SK-N-SH treated with all-trans-retinoic acid at 6 μM for 48 hours (cell line): Measurements from ENCODE around the gene EVC.

Experiments used
- ATAC-seq: fragments of 200-7000 bp; cut with Tn5 transposase; 3 replicates; pipeline ENCODE4 v1.9.1; 2020; ENCODE audit warnings: mild to moderate bottlenecking, moderate library complexity
- ARNTL ChIP-seq: fragments of 450-650 bp; formaldehyde crosslinking; IDR thresholded peaks from 2 replicates; pipeline ENCODE4 v1.5.0; 2020; ENCODE audit warnings: low read depth, mild to moderate bottlenecking, moderate library complexity, borderline replicate concordance
- BACH2 ChIP-seq: fragments of 250-450 bp; sonication (Bioruptor Pico); IDR thresholded peaks from 2 replicates; pipeline ENCODE4 v1.9.0; 2021; ENCODE audit warnings: mild to moderate bottlenecking, borderline replicate concordance
- CREB5 ChIP-seq: fragments of 250-450 bp; sonication (Bioruptor Pico); IDR thresholded peaks from 2 replicates; pipeline ENCODE4 v1.5.1; 2020; ENCODE audit warnings: low read depth, mild to moderate bottlenecking, moderate library complexity
- CSDC2 ChIP-seq: fragments of 250-450 bp; sonication (Bioruptor Pico); IDR thresholded peaks from 2 replicates; pipeline ENCODE4 v1.5.0; 2020; ENCODE audit warnings: mild to moderate bottlenecking, moderate library complexity
- CSRNP3 ChIP-seq: fragments of 250-450 bp; sonication (Bioruptor Pico); IDR thresholded peaks from 2 replicates; pipeline ENCODE4 v1.5.1; 2021; ENCODE audit warnings: mild to moderate bottlenecking, moderate library complexity
- ESRRG ChIP-seq: fragments of 250-450 bp; sonication (Bioruptor Pico); IDR thresholded peaks from 2 replicates; pipeline ENCODE4 v1.6.1; 2021; ENCODE audit warnings: mild to moderate bottlenecking
- GLIS3 ChIP-seq: fragments of 250-450 bp; sonication (Bioruptor Pico); IDR thresholded peaks from 2 replicates; pipeline ENCODE4 v1.5.0; 2020; ENCODE audit warnings: mild to moderate bottlenecking, moderate library complexity
- ISL1 ChIP-seq: fragments of 250-450 bp; sonication (Bioruptor Pico); IDR thresholded peaks from 2 replicates; pipeline ENCODE4 v2.1.2; 2022; ENCODE audit warnings: mild to moderate bottlenecking, moderate library complexity
- OSR1 ChIP-seq: fragments of 250-450 bp; sonication (Bioruptor Pico); IDR thresholded peaks from 2 replicates; pipeline ENCODE4 v1.8.0; 2022; ENCODE audit warnings: moderate library complexity, mild to moderate bottlenecking, inconsistent platforms
- PATZ1 ChIP-seq: fragments of 250-450 bp; sonication (Bioruptor Pico); IDR thresholded peaks from 2 replicates; pipeline ENCODE4 v1.8.0; 2020; ENCODE audit warnings: mild to moderate bottlenecking, moderate library complexity, borderline replicate concordance
- PPARA ChIP-seq: fragments of 250-450 bp; sonication (Bioruptor Pico); IDR thresholded peaks from 2 replicates; pipeline ENCODE4 v1.5.0; 2020; ENCODE audit warnings: mild to moderate bottlenecking, borderline replicate concordance
- RARB ChIP-seq: fragments of 250-450 bp; sonication (Bioruptor Pico); IDR thresholded peaks from 2 replicates; pipeline ENCODE4 v1.8.0; 2021; ENCODE audit warnings: mild to moderate bottlenecking, moderate library complexity
- TCF4 ChIP-seq: fragments of 250-450 bp; sonication (Bioruptor Pico); IDR thresholded peaks from 2 replicates; pipeline ENCODE4 v1.8.0; 2021; ENCODE audit warnings: mild to moderate bottlenecking, moderate library complexity, borderline replicate concordance
- TOX ChIP-seq: fragments of 250-450 bp; sonication (Bioruptor Pico); IDR thresholded peaks from 2 replicates; pipeline ENCODE4 v1.8.0; 2021; ENCODE audit warnings: mild to moderate bottlenecking, moderate library complexity, borderline replicate concordance
- TSHZ2 ChIP-seq: fragments of 250-450 bp; sonication (Bioruptor Pico); IDR thresholded peaks from 2 replicates; pipeline ENCODE4 v1.5.0; 2020; ENCODE audit warnings: mild to moderate bottlenecking, moderate library complexity
- ZC3H10 ChIP-seq: fragments of 250-450 bp; sonication (Bioruptor Pico); IDR thresholded peaks from 2 replicates; pipeline ENCODE4 v1.5.1; 2021; ENCODE audit warnings: mild to moderate bottlenecking, moderate library complexity
- ZFP3 ChIP-seq: fragments of 250-450 bp; sonication (Bioruptor Pico); IDR thresholded peaks from 2 replicates; pipeline ENCODE4 v1.5.0; 2020; ENCODE audit warnings: mild to moderate bottlenecking, moderate library complexity
- ZFP30 ChIP-seq: fragments of 450-650 bp; formaldehyde crosslinking; IDR thresholded peaks from 2 replicates; pipeline ENCODE4 v1.5.0; 2022; ENCODE audit warnings: mild to moderate bottlenecking, moderate library complexity
- ZNF565 ChIP-seq: fragments of 450-650 bp; formaldehyde crosslinking; conservative IDR thresholded peaks from 2 replicates; pipeline ENCODE4 v1.5.0; 2020; ENCODE audit warnings: low read depth, mild to moderate bottlenecking, moderate library complexity
- ZNF70 ChIP-seq: fragments of 450-650 bp; formaldehyde crosslinking; IDR thresholded peaks from 2 replicates; pipeline ENCODE4 v1.5.0; 2020; ENCODE audit warnings: mild to moderate bottlenecking, moderate library complexity

EVC gene

GRCh38 chr4:5815641-5816040 lies 104.6 kb downstream of the EVC start:
- no peak for TF ChIP-seq PATZ1 (CRISPR knock-in tag)
- no peak for TF ChIP-seq ISL1 (CRISPR knock-in tag)
- TF ChIP-seq CREB5 (CRISPR knock-in tag) = no peak
- no peak for TF ChIP-seq GLIS3 (CRISPR knock-in tag)
- TF ChIP-seq TSHZ2 (CRISPR knock-in tag) = no peak
- TF ChIP-seq ZFP30 (CRISPR knock-in tag) = no peak
- no peak for TF ChIP-seq ARNTL (CRISPR knock-in tag)
- no peak for TF ChIP-seq CSDC2 (CRISPR knock-in tag)
- no peak for TF ChIP-seq OSR1 (CRISPR knock-in tag)
- no peak for TF ChIP-seq ZNF70 (CRISPR knock-in tag)
- no peak for TF ChIP-seq TOX (CRISPR knock-in tag)
- no peak for TF ChIP-seq ZC3H10 (CRISPR knock-in tag)
- TF ChIP-seq PPARA (CRISPR knock-in tag) = no peak
- no peak for TF ChIP-seq ZFP3 (CRISPR knock-in tag)
- TF ChIP-seq TCF4 (CRISPR knock-in tag) = no peak
- no peak for TF ChIP-seq ESRRG
- TF ChIP-seq ZNF565 (CRISPR knock-in tag) = no peak
- TF ChIP-seq CSRNP3 (CRISPR knock-in tag) = no peak
- TF ChIP-seq RARB = no peak
- TF ChIP-seq BACH2 (CRISPR knock-in tag) = no peak
- ATAC-seq = no peak

- TF ChIP-seq OSR1 (CRISPR knock-in tag) (no peak), ZNF565 (CRISPR knock-in tag) (no peak), ZNF70 (CRISPR knock-in tag) (no peak), ESRRG (no peak), ZFP30 (CRISPR knock-in tag) (no peak), TOX (CRISPR knock-in tag) (no peak), RARB (no peak), ISL1 (CRISPR knock-in tag) (no peak), ZFP3 (CRISPR knock-in tag) (no peak), TSHZ2 (CRISPR knock-in tag) (no peak), ARNTL (CRISPR knock-in tag) (no peak)
- ATAC-seq = no peak
Observed at GRCh38 chr4:5816101-5816500, 105.1 kb downstream of the EVC start.
